ENCODE measurements around the gene ANKZF1.
A peak's percentile ranks its signal among the peaks of the same experiment; 100 is the strongest.

ANKZF1 gene

GRCh38 chr2:219261024-219261855, 31.6 kb downstream of the ANKZF1 start:
- no peak for DNase-seq

GRCh38 chr2:219266232-219266631, 36.6 kb downstream of the ANKZF1 start:
- no peak for DNase-seq

- no peak for DNase-seq
These were observed 37.3 kb downstream of the ANKZF1 start for GRCh38 chr2:219266886-219267285.

- DNase-seq, result no peak
These were observed 38.7 kb downstream of the ANKZF1 start for GRCh38 chr2:219268294-219268693.

DNA sequence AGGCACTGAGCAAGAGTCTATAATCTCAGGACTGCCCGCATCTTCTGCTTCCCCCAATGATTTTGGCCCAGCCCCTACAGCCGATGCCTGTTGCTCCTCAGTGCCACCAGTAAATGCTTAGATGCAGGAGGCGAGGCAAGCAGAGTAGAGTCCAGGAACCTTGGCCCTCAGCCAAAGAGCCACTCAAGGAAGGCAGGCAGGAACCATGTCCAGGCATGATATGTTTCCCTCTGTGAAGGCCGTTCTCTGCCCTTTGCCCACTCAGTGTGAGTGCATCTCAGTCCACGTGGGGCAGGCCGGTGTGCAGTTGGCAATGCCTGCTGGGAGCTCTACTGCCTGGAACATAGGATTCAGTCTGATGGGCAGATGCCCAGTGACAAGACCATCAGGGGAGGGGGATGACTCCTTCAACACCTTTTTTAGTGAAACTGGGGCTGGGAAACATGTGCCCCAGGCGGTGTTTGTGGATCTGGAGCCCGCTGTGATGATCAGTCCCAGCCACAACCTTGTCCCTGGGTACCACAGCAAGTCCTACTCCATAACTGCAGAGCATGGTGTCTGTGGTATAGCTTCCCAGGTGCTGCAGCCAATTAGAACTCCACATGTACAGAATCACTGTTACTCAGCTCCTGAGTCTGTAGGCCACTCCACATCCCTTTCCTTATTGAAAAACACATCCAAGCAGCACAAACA, 39.9 kb downstream of the ANKZF1 start:
- DNase-seq, result no peak

- DNase-seq, result no peak
These were observed 40.4 kb downstream of the ANKZF1 start for GRCh38 chr2:219270055-219270372.

- no peak for DNase-seq
These were observed 41.4 kb downstream of the ANKZF1 start for GRCh38 chr2:219271021-219271420.

- no peak for DNase-seq
These were observed 42.8 kb downstream of the ANKZF1 start for GRCh38 chr2:219272356-219272755.

DNA sequence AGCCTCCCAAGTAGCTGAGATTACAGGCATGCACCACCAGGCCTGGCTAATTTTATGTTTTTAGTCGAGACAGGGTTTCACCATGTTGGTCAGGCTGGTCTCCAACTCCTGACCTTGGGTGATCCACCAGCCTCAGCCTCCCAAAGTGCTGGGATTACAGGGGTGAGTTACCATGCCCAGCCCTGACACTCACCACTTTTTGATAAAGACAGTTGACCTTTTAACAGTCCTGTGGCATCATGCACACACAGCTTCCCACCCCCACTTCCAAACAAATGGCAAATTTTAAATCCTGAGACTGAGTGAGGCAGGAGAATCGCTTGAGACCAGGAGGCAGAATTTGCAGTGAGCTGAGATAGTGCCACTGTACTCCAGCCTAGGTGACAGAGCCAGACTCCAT, 43.4 kb downstream of the ANKZF1 start:
- no peak for DNase-seq

DNA sequence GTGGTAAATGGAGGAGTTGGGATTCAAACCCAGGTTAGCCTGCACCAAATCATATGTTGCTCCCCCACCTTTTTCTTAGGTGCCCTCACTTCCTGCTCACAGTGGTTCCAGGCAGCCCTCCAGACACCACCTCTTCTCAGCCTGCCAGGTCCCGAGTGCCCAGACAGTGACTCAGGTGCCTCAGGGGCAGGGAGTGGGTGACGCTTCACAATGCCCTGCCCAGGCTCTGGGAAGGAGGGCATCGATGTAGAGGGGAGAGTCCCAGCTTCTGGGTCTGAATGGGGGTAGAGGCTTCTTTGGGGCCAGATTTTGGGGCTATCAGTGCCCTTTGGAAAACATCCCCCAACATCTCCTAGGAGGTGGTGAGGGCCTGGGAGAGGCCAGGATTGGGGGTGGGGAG, 44.3 kb downstream of the ANKZF1 start:
- DNase-seq, result no peak

DNA sequence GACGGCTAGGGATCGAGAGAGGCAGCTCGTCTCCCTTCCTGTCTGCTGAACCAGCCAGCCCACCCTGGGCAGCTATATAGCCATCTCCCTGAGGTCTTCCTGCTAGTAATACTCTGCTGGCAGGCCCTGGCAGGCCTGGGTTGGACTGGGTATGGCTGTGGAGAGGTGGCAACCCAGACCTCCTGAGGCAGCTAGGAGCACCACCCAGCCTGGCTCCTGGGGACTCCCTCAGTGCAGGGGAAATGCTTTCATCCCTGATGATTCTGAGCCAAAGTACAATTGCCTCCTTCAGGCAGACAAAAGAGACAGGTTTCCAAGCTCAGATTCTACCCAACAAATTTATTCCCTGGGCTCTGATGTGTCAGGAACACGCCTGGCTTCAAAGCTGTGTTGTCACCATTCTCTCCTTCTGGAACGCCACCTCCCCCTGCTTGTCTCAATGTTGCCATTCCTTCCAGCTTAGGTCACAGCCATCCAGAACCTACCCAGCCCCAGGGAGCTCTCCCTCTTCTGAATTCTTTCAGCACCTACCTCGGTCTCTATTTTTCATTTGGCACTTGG, 44.8 kb downstream of the ANKZF1 start:
- DNase-seq, result peak; percentile 68

DNA sequence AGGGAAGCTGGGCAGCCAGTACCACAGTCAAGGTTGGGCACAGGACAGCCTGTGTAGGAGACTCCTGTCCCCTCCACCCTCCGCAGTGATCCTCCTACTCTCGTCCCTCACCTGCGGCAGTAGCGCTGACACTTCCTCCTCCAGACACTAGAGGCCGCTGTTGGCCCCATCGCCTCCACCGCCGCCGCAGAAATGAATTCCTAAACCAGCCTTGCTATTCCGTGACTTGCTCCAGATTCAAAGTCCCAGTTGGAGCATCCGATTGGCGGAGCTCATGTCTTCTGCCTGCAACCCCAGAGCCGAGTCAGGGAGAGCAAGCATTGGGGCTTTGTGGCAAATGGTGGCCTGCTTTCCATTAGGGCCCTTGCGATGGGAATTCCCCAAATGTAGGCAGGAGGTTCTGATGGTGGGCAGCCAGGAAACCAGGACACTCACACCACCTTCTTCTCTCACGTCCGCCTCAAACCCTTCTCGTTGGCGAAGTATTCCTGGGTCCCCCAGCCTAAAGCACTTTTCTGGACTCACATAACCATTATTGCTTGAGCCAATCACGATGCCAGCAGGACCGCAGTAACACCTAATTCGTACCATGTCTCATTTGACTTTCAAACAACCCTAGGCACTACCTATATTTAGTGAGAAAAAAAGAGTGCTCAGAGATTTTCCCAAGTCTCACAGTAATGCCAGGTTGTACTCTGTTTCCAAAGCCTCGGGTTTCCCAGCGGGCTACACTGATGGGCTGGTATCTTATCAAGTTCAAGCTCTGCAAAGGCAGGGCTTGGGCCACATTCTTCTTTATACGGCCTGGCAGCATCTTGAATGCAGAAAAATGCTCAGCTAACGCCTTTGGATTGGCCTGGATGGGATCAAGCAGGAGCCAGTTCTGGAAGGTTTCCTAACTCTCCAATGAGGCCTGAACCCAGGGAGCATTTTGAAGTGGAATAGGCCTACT, 48.4 kb downstream of the ANKZF1 start:
- peak; percentile 65 for DNase-seq

GRCh38 chr2:219278655-219279150, 49.1 kb downstream of the ANKZF1 start:
- DNase-seq, result no peak

DNA sequence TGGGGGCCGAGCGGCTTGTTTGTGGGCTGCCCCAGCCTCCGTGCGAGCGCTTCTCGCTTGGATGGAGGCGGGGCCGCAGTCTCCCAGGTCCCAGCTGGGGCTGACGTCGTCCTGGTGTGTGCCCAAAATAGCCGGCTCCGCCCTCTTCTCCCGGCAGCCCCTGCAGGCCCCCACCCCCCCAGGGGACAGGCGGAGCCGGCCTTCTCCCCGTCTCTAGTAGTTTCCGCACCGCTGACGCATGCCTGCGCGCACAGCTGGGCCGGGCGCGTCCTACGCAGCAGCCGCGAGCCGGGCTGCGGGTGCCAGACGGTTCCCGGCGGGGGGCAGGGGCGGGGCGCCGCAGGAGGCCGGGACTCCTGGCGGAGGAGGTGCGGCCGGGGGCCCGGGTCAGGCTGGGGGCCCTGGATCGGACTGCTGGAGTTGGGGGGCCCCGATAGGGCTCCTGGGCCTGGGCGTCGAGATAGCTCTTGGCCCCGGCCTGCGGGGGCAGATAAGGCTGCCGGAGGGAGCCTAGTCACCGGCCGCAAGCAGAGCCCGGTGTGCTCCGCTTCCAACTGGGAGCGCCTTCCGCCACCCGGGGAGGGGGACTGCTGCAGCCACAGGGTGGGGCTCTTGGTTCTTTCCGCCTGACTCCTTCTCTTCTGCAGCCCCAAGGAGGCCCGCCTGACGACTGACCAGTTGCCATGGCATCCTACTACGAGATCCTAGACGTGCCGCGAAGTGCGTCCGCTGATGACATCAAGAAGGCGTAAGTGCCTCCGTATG, 49.7 kb downstream of the ANKZF1 start, which contains the start of gene DNAJB2:
Gene DNAJB2 (plus strand): TSS at position 216 of the 765 bp plus-strand sequence. CDS start 468 bp downstream, at position 684.
- peak; percentile 99 for DNase-seq

GRCh38 chr2:219279916-219280516, 50.4 kb downstream of the ANKZF1 start:
- DNase-seq, result no peak

GRCh38 chr2:219280651-219281050, 51.0 kb downstream of the ANKZF1 start:
- DNase-seq, result no peak

DNA sequence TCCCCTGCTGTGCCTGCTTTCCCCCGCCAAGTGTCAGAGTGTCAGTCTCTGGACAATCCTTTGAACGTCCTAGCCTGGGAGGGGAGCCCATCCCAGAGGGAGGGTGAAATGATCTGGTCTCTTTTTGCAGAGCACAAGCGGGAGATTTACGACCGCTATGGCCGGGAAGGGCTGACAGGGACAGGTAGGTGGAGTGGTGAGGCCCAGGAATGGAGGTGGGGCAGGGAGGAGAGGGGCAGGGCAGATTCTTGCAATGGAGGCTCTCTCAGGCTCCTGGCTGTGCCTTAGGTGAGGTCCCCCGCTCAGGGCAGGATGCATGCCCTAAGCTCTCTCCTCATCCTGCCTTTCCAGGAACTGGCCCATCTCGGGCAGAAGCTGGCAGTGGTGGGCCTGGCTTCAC, 52.0 kb downstream of the ANKZF1 start:
- no peak for DNase-seq

DNA sequence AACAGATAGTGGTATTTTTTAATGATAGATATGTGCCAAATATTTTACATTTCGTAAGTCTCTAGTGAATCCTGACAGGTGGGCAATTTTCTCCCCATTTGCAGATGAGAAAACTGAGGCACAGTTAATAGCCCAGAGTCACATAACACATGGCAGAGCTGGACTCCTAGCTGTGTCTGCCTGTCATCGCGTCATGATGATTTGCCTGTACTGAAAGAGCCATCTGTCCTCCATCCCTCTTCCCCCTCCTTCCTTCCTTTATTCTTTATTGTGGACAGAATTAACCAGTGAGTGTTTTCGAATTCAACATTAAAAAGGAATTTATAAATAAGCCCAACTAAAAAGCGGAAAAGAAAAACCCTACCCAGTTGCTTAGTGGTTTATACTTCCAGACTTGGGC, 52.8 kb downstream of the ANKZF1 start:
- no peak for DNase-seq

GRCh38 chr2:219282943-219283581, 53.5 kb downstream of the ANKZF1 start:
- DNase-seq, result no peak

DNA sequence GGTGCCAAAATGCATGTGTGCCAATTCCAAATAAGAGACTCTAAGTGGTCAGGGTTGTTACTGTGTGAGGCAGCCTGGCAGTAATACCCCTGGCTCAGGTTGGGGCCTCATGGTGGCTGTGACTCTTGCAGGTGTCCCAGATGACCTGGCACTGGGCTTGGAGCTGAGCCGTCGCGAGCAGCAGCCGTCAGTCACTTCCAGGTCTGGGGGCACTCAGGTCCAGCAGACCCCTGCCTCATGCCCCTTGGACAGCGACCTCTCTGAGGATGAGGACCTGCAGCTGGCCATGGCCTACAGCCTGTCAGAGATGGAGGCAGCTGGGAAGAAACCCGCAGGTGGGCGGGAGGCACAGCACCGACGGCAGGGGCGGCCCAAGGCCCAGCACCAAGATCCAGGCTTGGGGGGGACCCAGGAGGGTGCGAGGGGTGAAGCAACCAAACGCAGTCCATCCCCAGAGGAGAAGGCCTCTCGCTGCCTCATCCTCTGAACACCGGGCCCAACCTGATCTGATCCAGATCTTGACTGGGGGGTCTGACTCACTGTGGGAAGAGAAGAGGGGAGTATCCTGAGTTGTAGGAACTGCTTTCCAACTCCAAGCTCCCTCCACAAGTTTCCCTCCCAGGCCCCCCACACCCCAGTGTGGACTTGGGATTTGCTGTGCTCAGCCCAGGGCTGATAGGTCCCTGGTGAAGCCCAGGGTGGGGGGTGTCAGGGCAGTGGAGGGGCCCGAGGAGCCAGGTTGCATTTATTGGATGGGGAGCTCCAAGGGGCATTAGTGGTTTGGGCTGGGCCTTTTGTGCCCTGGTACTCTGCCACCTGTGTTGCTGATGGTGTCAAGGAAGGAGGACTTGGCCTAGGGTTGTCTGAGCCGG, 55.1 kb downstream of the ANKZF1 start:
- no peak for DNase-seq
